CD4-positive, alpha-beta T cell treated with Interleukin-15 for 4 hours (primary cell): ENCODE measurements around the gene PODN.

ENCODE experiments used
- DNase-seq: peaks from one replicate; pipeline ENCODE4 v3.0.0-alpha.2; 2020; ENCODE audit warnings: low spot score

Gene PODN

GRCh38 chr1:53051676-53052075 is 10.3 kb upstream of the PODN start:
- no peak for DNase-seq

- no peak for DNase-seq
Observed at GRCh38 chr1:53057127-53057526, 4.9 kb upstream of the PODN start.

GRCh38 chr1:53060579-53060978 is 1.4 kb upstream of the PODN start:
- DNase-seq, result no peak

GRCh38 chr1:53061123-53061858 is 722 bp upstream of the PODN start:
- no peak for DNase-seq

- no peak for DNase-seq
Observed at GRCh38 chr1:53062708-53063591, 937 bp downstream of the PODN start.

- DNase-seq, result no peak
Observed at GRCh38 chr1:53063744-53064515, 1.9 kb downstream of the PODN start.

GRCh38 chr1:53065391-53065790 is 3.4 kb downstream of the PODN start:
- DNase-seq, result no peak

- no peak for DNase-seq
Observed at GRCh38 chr1:53066488-53066887, 4.5 kb downstream of the PODN start.

- DNase-seq, result no peak
Observed at GRCh38 chr1:53066891-53067738, 5.1 kb downstream of the PODN start.

GRCh38 chr1:53067886-53068285 is 5.9 kb downstream of the PODN start:
- DNase-seq, result no peak

- no peak for DNase-seq
Observed at GRCh38 chr1:53068314-53069099, 6.5 kb downstream of the PODN start.

GRCh38 chr1:53069265-53069662 is 7.3 kb downstream of the PODN start:
- DNase-seq, result no peak

GRCh38 chr1:53069663-53070327 is 7.8 kb downstream of the PODN start:
- DNase-seq, result no peak

- DNase-seq, result no peak
Observed at GRCh38 chr1:53070621-53071020, 8.6 kb downstream of the PODN start.

GRCh38 chr1:53071167-53071865 is 9.3 kb downstream of the PODN start:
- DNase-seq, result no peak

- DNase-seq, result no peak
Observed at GRCh38 chr1:53071915-53072314, 9.9 kb downstream of the PODN start.

GRCh38 chr1:53073287-53073686 is 11.3 kb downstream of the PODN start:
- DNase-seq, result no peak

- DNase-seq, result no peak
Observed at GRCh38 chr1:53073868-53074311, 11.9 kb downstream of the PODN start.

- no peak for DNase-seq
Observed at GRCh38 chr1:53074313-53075154, 12.5 kb downstream of the PODN start.
